ENCODE results near the gene ANXA7. TPM values are rescaled to one million over a fixed set of nuclear protein-coding genes. Genes with fewer than 3 reads are reported as not detected.
A peak's percentile ranks its signal among the peaks of the same experiment; 100 is the strongest.

Gene ANXA7
- polyA plus RNA-seq, result 63.5 TPM
- long read RNA-seq, donor 1, transcript ANXA7-202 (13 exons, 2,452 nt), result major isoform, 10 of 20 reads
- long read RNA-seq, donor 1, partial matches to known transcripts, result 10 of 20 reads
- long read RNA-seq, donor 1, other reads (novel, unspliced or antisense), result 0 of 20 reads
- long read RNA-seq, donor 2, transcript ANXA7-202 (13 exons, 2,452 nt), result major isoform, 34 of 79 reads
- long read RNA-seq, donor 2, partial matches to known transcripts, result 45 of 79 reads
- long read RNA-seq, donor 2, other reads (novel, unspliced or antisense), result 0 of 79 reads
- long read RNA-seq, donor 3, result 0 reads
- long read RNA-seq, donor 4, partial matches to known transcripts, result 7 of 9 reads
- long read RNA-seq, donor 4, other reads (novel, unspliced or antisense), result 0 of 9 reads
- long read RNA-seq, donor 5, transcript ANXA7-202 (13 exons, 2,452 nt), result major isoform, 15 of 20 reads
- long read RNA-seq, donor 5, partial matches to known transcripts, result 5 of 20 reads
- long read RNA-seq, donor 5, other reads (novel, unspliced or antisense), result 0 of 20 reads
- long read RNA-seq, donor 6, transcript ANXA7-202 (13 exons, 2,452 nt), result major isoform, 19 of 24 reads
- long read RNA-seq, donor 6, partial matches to known transcripts, result 5 of 24 reads
- long read RNA-seq, donor 6, other reads (novel, unspliced or antisense), result 0 of 24 reads
- long read RNA-seq, donor 7, transcript ANXA7-202 (13 exons, 2,452 nt), result major isoform, 11 of 23 reads
- long read RNA-seq, donor 7, partial matches to known transcripts, result 12 of 23 reads
- long read RNA-seq, donor 7, other reads (novel, unspliced or antisense), result 0 of 23 reads
- long read RNA-seq, donor 8, transcript ANXA7-202 (13 exons, 2,452 nt), result major isoform, 27 of 33 reads
- long read RNA-seq, donor 8, partial matches to known transcripts, result 6 of 33 reads
- long read RNA-seq, donor 8, other reads (novel, unspliced or antisense), result 0 of 33 reads
- long read RNA-seq, donor 9, transcript ANXA7-202 (13 exons, 2,452 nt), result major isoform, 22 of 56 reads
- long read RNA-seq, donor 9, partial matches to known transcripts, result 34 of 56 reads
- long read RNA-seq, donor 9, other reads (novel, unspliced or antisense), result 0 of 56 reads
- long read RNA-seq, donor 10, transcript ANXA7-202 (13 exons, 2,452 nt), result major isoform, 26 of 57 reads
- long read RNA-seq, donor 10, partial matches to known transcripts, result 31 of 57 reads
- long read RNA-seq, donor 10, other reads (novel, unspliced or antisense), result 0 of 57 reads
- long read RNA-seq, donor 11, transcript ANXA7-202 (13 exons, 2,452 nt), result major isoform, 21 of 42 reads
- long read RNA-seq, donor 11, partial matches to known transcripts, result 21 of 42 reads
- long read RNA-seq, donor 11, other reads (novel, unspliced or antisense), result 0 of 42 reads

GRCh38 chr10:73413528-73414229 is at the start of gene ANXA7:
Gene ANXA7, minus strand, starts transcription at chr10:73414058. Its CDS starts 13,202 bp downstream, at chr10:73400856.
- Histone ChIP-seq H3K27ac (ENCODE audit: low read length) (peak within 1 kb of the TSS; percentile 99), H3K36me3 (ENCODE audit: control insufficient read depth, insufficient read depth, low read length) (no peaks in the 10 kb centered on the region), H3K9me3 (ENCODE audit: control insufficient read depth, low read depth, low read length) (peaks cover 3% of the 10 kb centered on the region), H3K4me3 (ENCODE audit: low read length) (peak within 1 kb of the TSS; percentile 95), H3K4me1 (ENCODE audit: control insufficient read depth, insufficient read depth, low read length) (no peaks in the 10 kb centered on the region), H3K27me3 (ENCODE audit: control insufficient read depth, insufficient read depth, low read length) (no peaks in the 10 kb centered on the region)
- no CpG with 5 or more reads among the region's 62 CpGs for WGBS (ENCODE audit: insufficient coverage, low lambda C conversion rate)
- peak; percentile 90 to 94 for DNase-seq

GRCh38 chr10:73460897-73461296 is 47.0 kb upstream of the ANXA7 start:
- Histone ChIP-seq H3K9me3 (ENCODE audit: control insufficient read depth, low read depth, low read length) (no peaks in the 10 kb centered on the region), H3K27ac (ENCODE audit: low read length) (no peak overlapping the region), H3K27me3 (ENCODE audit: control insufficient read depth, insufficient read depth, low read length) (no peaks in the 10 kb centered on the region), H3K36me3 (ENCODE audit: control insufficient read depth, insufficient read depth, low read length) (peaks cover 16% of the 10 kb centered on the region), H3K4me3 (ENCODE audit: low read length) (no peak overlapping the region), H3K4me1 (ENCODE audit: control insufficient read depth, insufficient read depth, low read length) (no peaks in the 10 kb centered on the region)
- no CpG with 5 or more reads among the region's 4 CpGs for WGBS (ENCODE audit: insufficient coverage, low lambda C conversion rate)
- no peak for DNase-seq

GRCh38 chr10:73459683-73460314 is 45.9 kb upstream of the ANXA7 start:
- no peaks in the 10 kb centered on the region for H3K4me1 ChIP-seq (ENCODE audit: control insufficient read depth, insufficient read depth, low read length)
- DNase-seq, result no peak
- H3K9me3 ChIP-seq (ENCODE audit: control insufficient read depth, low read depth, low read length), result no peaks in the 10 kb centered on the region
- H3K27me3 ChIP-seq (ENCODE audit: control insufficient read depth, insufficient read depth, low read length), result no peaks in the 10 kb centered on the region
- H3K27ac ChIP-seq (ENCODE audit: low read length), result no peak overlapping the region
- no peak overlapping the region for H3K4me3 ChIP-seq (ENCODE audit: low read length)
- H3K36me3 ChIP-seq (ENCODE audit: control insufficient read depth, insufficient read depth, low read length), result peaks cover 15% of the 10 kb centered on the region
- 95% methylated on average over 6 of the region's 6 CpGs for WGBS (ENCODE audit: insufficient coverage, low lambda C conversion rate)

- H3K27ac ChIP-seq (ENCODE audit: low read length), result no peak overlapping the region
- DNase-seq, result no peak
- no peaks in the 10 kb centered on the region for H3K9me3 ChIP-seq (ENCODE audit: control insufficient read depth, low read depth, low read length)
- no peaks in the 10 kb centered on the region for H3K27me3 ChIP-seq (ENCODE audit: control insufficient read depth, insufficient read depth, low read length)
- no peak overlapping the region for H3K4me3 ChIP-seq (ENCODE audit: low read length)
- H3K36me3 ChIP-seq (ENCODE audit: control insufficient read depth, insufficient read depth, low read length), result peaks cover 9% of the 10 kb centered on the region
- H3K4me1 ChIP-seq (ENCODE audit: control insufficient read depth, insufficient read depth, low read length), result no peaks in the 10 kb centered on the region
- 100% methylated on average over 1 of the region's 2 CpGs for WGBS (ENCODE audit: insufficient coverage, low lambda C conversion rate)
Observed at GRCh38 chr10:73456187-73456890, 42.5 kb upstream of the ANXA7 start.

- Histone ChIP-seq H3K9me3 (ENCODE audit: control insufficient read depth, low read depth, low read length) (no peaks in the 10 kb centered on the region), H3K36me3 (ENCODE audit: control insufficient read depth, insufficient read depth, low read length) (peaks cover 23% of the 10 kb centered on the region), H3K4me3 (ENCODE audit: low read length) (no peak overlapping the region), H3K27me3 (ENCODE audit: control insufficient read depth, insufficient read depth, low read length) (no peaks in the 10 kb centered on the region), H3K27ac (ENCODE audit: low read length) (no peak overlapping the region), H3K4me1 (ENCODE audit: control insufficient read depth, insufficient read depth, low read length) (no peaks in the 10 kb centered on the region)
- no CpG with 5 or more reads among the region's 1 CpG for WGBS (ENCODE audit: insufficient coverage, low lambda C conversion rate)
- no peak for DNase-seq
Observed at GRCh38 chr10:73449113-73449512, 35.3 kb upstream of the ANXA7 start.

GRCh38 chr10:73448384-73448783 is 34.5 kb upstream of the ANXA7 start:
- Histone ChIP-seq H3K36me3 (ENCODE audit: control insufficient read depth, insufficient read depth, low read length) (peaks cover 23% of the 10 kb centered on the region), H3K4me1 (ENCODE audit: control insufficient read depth, insufficient read depth, low read length) (no peaks in the 10 kb centered on the region), H3K27ac (ENCODE audit: low read length) (no peak overlapping the region), H3K9me3 (ENCODE audit: control insufficient read depth, low read depth, low read length) (no peaks in the 10 kb centered on the region), H3K4me3 (ENCODE audit: low read length) (no peak overlapping the region), H3K27me3 (ENCODE audit: control insufficient read depth, insufficient read depth, low read length) (no peaks in the 10 kb centered on the region)
- 100% methylated on average over 1 of the region's 1 CpG for WGBS (ENCODE audit: insufficient coverage, low lambda C conversion rate)
- DNase-seq, result no peak

- Histone ChIP-seq H3K27me3 (ENCODE audit: control insufficient read depth, insufficient read depth, low read length) (no peaks in the 10 kb centered on the region), H3K4me1 (ENCODE audit: control insufficient read depth, insufficient read depth, low read length) (no peaks in the 10 kb centered on the region), H3K36me3 (ENCODE audit: control insufficient read depth, insufficient read depth, low read length) (peaks cover 25% of the 10 kb centered on the region), H3K4me3 (ENCODE audit: low read length) (no peak overlapping the region), H3K27ac (ENCODE audit: low read length) (no peak overlapping the region), H3K9me3 (ENCODE audit: control insufficient read depth, low read depth, low read length) (no peaks in the 10 kb centered on the region)
- DNase-seq, result no peak
Observed at GRCh38 chr10:73446926-73447325, 33.1 kb upstream of the ANXA7 start.

GRCh38 chr10:73444457-73444856 is 30.6 kb upstream of the ANXA7 start:
- Histone ChIP-seq H3K27me3 (ENCODE audit: control insufficient read depth, insufficient read depth, low read length) (no peaks in the 10 kb centered on the region), H3K36me3 (ENCODE audit: control insufficient read depth, insufficient read depth, low read length) (peaks cover 22% of the 10 kb centered on the region), H3K4me3 (ENCODE audit: low read length) (no peak overlapping the region), H3K4me1 (ENCODE audit: control insufficient read depth, insufficient read depth, low read length) (no peaks in the 10 kb centered on the region), H3K27ac (ENCODE audit: low read length) (no peak overlapping the region), H3K9me3 (ENCODE audit: control insufficient read depth, low read depth, low read length) (no peaks in the 10 kb centered on the region)
- WGBS (ENCODE audit: insufficient coverage, low lambda C conversion rate), result no CpG with 5 or more reads among the region's 1 CpG
- DNase-seq, result no peak

Data from large intestine (tissue), 12 donors.